HCT116 (cell line): ENCODE data around the gene TGOLN2. TPM values are rescaled to one million over a fixed set of nuclear protein-coding genes. Genes with fewer than 3 reads are reported as not detected.

Source experiments
- ATAC-seq: fragments of 200-7000 bp; cut with Tn5 transposase; 2 replicates; pipeline ENCODE4 v1.9.1; 2020; ENCODE audit warnings: mild to moderate bottlenecking, moderate library complexity
- BruUV-seq: library from RNA; stranded (reverse); fragments of 400-500 nt; replicated peaks from 2 replicates; lab custom pipeline; 2021; lab: Mats Ljungman, UMichigan
- CTCF ChIA-PET: fragments of 300-600 bp; sonication (Branson Sonifier 250); formaldehyde crosslinking; loops from one replicate; lab custom pipeline; 2021; ENCODE audit warnings: antibody characterized with exemption; lab: Charles Lee
- POLR2A ChIA-PET: fragments of 300-600, 350-600 bp; sonication (Branson Sonifier 250); formaldehyde crosslinking; loops from one replicate; lab custom pipeline; 2021; ENCODE audit warnings: antibody characterized with exemption; lab: Charles Lee
- RAD21 ChIA-PET, 2 experiments: fragments of 300-600 bp; sonication (Branson Sonifier 250); formaldehyde crosslinking; loops; one replicate each; lab custom pipeline; 2023; ENCODE audit warnings: low total read pairs in 2 of 2; ENCODE audit not compliant: uncharacterized antibody in 2 of 2, unreplicated experiment in 2 of 2, low non-redundant PET in 1 of 2; lab: Charles Lee
- DNase-seq: peaks from one replicate; pipeline ENCODE4 v3.0.0-alpha.2; 2010; ENCODE audit warnings: low read depth, low spot score
- H2AFZ ChIP-seq: fragments of 200-600 bp; shearing (Covaris generic), sonication (generic); 2 replicates; pipeline ENCODE4 v1.6.1; 2017; ENCODE audit warnings: low read depth, mixed run types, mixed read lengths, antibody characterized with exemption, low read length; ENCODE audit not compliant: poor library complexity, severe bottlenecking
- H3K27ac ChIP-seq: 2 replicates; pipeline ENCODE4 v1.5.1; 2012; ENCODE audit warnings: low read depth, low read length
- H3K27me3 ChIP-seq: fragments of 200-600 bp; sonication (generic); 2 replicates; pipeline ENCODE4 v1.6.1; 2016; ENCODE audit warnings: mixed run types, low read length, mixed read lengths; ENCODE audit not compliant: insufficient read depth
- H3K36me3 ChIP-seq, 2 experiments: fragments of 200-500 bp in 1 of 2; fragments of 200-600 bp in 1 of 2; sonication (Bioruptor generic) in 1 of 2; sonication (generic) in 1 of 2; 2 replicates each; pipeline versions ENCODE4 v1.5.1 to v1.6.1; 2014 to 2016; ENCODE audit warnings: low read length in 2 of 2, inconsistent platforms in 1 of 2, mixed read lengths in 1 of 2, mixed run types in 1 of 2; ENCODE audit not compliant: insufficient read depth in 2 of 2, control insufficient read depth in 1 of 2
- H3K4me1 ChIP-seq, 2 experiments: fragments of 200-600 bp in 1 of 2; sonication (generic) in 1 of 2; 2 replicates each; pipeline versions ENCODE4 v1.5.1 to v1.6.1; 2012 to 2017; ENCODE audit warnings: low read length in 2 of 2, inconsistent platforms in 1 of 2, mild to moderate bottlenecking in 1 of 2, mixed read lengths in 1 of 2, mixed run types in 1 of 2, moderate library complexity in 1 of 2; ENCODE audit not compliant: insufficient read depth in 2 of 2, control insufficient read depth in 1 of 2
- H3K4me2 ChIP-seq: fragments of 200-600 bp; sonication (generic); 2 replicates; pipeline ENCODE4 v1.6.1; 2017; ENCODE audit warnings: mixed run types, low read length, mixed read lengths
- H3K4me3 ChIP-seq, 2 experiments: fragments of 200-600 bp in 1 of 2; sonication (generic) in 1 of 2; replicated peaks in 1 of 2; 2 replicates each; pipeline ENCODE4 v1.5.1; 2011 to 2016; ENCODE audit warnings: low read length in 2 of 2, control low read depth in 1 of 2, low read depth in 1 of 2, mild to moderate bottlenecking in 1 of 2, mixed read lengths in 1 of 2, mixed run types in 1 of 2
- H3K79me2 ChIP-seq: fragments of 200-600 bp; sonication (generic); 2 replicates; pipeline ENCODE4 v1.6.1; 2017; ENCODE audit warnings: mild to moderate bottlenecking, mixed run types, low read length, moderate library complexity, mixed read lengths; ENCODE audit not compliant: insufficient read depth
- H3K9ac ChIP-seq: fragments of 200-600 bp; sonication (generic); 2 replicates; pipeline ENCODE4 v1.6.1; 2016; ENCODE audit warnings: low read length, mixed read lengths
- H3K9me2 ChIP-seq: fragments of 200-600 bp; sonication (generic), shearing (Covaris generic); 2 replicates; pipeline ENCODE4 v1.6.1; 2017; ENCODE audit warnings: mixed run types, mild to moderate bottlenecking, moderate library complexity; ENCODE audit not compliant: insufficient read depth
- H3K9me3 ChIP-seq, 2 experiments: fragments of 200-500 bp in 1 of 2; fragments of 200-600 bp in 1 of 2; sonication (Bioruptor generic) in 1 of 2; sonication (generic) in 1 of 2; 2 replicates each; pipeline ENCODE4 v1.6.1; 2014 to 2017; ENCODE audit warnings: low read length in 2 of 2, mixed read lengths in 2 of 2, inconsistent platforms in 1 of 2, low read depth in 1 of 2, mild to moderate bottlenecking in 1 of 2, mixed run types in 1 of 2, moderate library complexity in 1 of 2; ENCODE audit not compliant: control insufficient read depth in 1 of 2, insufficient read depth in 1 of 2
- H4K20me1 ChIP-seq: fragments of 200-600 bp; sonication (generic), shearing (Covaris generic); 2 replicates; pipeline ENCODE4 v1.6.1; 2017; ENCODE audit warnings: mixed run types, mild to moderate bottlenecking, moderate library complexity; ENCODE audit not compliant: insufficient read depth
- CBX3 ChIP-seq: IDR thresholded peaks from 2 replicates; pipeline ENCODE4 v1.6.1; 2012; ENCODE audit warnings: low read depth
- CEBPB ChIP-seq: IDR thresholded peaks from 2 replicates; pipeline ENCODE4 v1.6.1; 2012; ENCODE audit warnings: low read depth
- ELF1 ChIP-seq: IDR thresholded peaks from 2 replicates; pipeline ENCODE4 v1.6.1; 2012; ENCODE audit warnings: low read depth, borderline replicate concordance
- EZH2 ChIP-seq: fragments of 200-600 bp; sonication (generic); IDR thresholded peaks from 2 replicates; pipeline ENCODE4 v1.6.1; 2017; ENCODE audit warnings: antibody characterized with exemption, mixed run types
- EZH2phosphoT487 ChIP-seq: fragments of 200-600 bp; IDR thresholded peaks from 2 replicates; pipeline ENCODE4 v1.6.1; 2018; ENCODE audit warnings: antibody characterized with exemption, borderline replicate concordance
- FOSL1 ChIP-seq: IDR thresholded peaks from 2 replicates; pipeline ENCODE4 v1.6.1; 2012; ENCODE audit warnings: low read depth
- JUND ChIP-seq: IDR thresholded peaks from 2 replicates; pipeline ENCODE4 v1.6.1; 2012
- POLR2A ChIP-seq: IDR thresholded peaks from 2 replicates; pipeline ENCODE4 v1.7.0; 2011; ENCODE audit warnings: borderline replicate concordance; ENCODE audit not compliant: insufficient read depth, insufficient read length; ENCODE audit errors: extremely low read depth
- POLR2AphosphoS5 ChIP-seq: IDR thresholded peaks from 2 replicates; pipeline ENCODE4 v1.6.1; 2011; ENCODE audit warnings: mild to moderate bottlenecking, low read depth, low read length, moderate library complexity
- RAD21 ChIP-seq: IDR thresholded peaks from 2 replicates; pipeline ENCODE4 v1.6.1; 2012; ENCODE audit warnings: low read depth, mild to moderate bottlenecking
- SP1 ChIP-seq: IDR thresholded peaks from 2 replicates; pipeline ENCODE4 v1.6.1; 2012; ENCODE audit warnings: low read depth
- TCF7L2 ChIP-seq: IDR thresholded peaks from 2 replicates; pipeline ENCODE4 v1.7.0; 2011; ENCODE audit warnings: borderline replicate concordance, inconsistent platforms; ENCODE audit not compliant: insufficient read depth, insufficient read length; ENCODE audit errors: extremely low read depth
- YY1 ChIP-seq: IDR thresholded peaks from 2 replicates; pipeline ENCODE4 v1.6.1; 2011; ENCODE audit warnings: low read length, low read depth, moderate library complexity, mild to moderate bottlenecking; ENCODE audit not compliant: insufficient replicate concordance; ENCODE audit errors: extremely low read depth
- ZFX ChIP-seq: fragments of 450-650 bp; IDR thresholded peaks from 2 replicates; pipeline ENCODE4 v1.6.1; 2017
- ZNF274 ChIP-seq: fragments of 200-500 bp; sonication (Bioruptor generic); IDR thresholded peaks from 2 replicates; pipeline ENCODE4 v1.6.1; 2014; ENCODE audit warnings: mild to moderate bottlenecking, low read depth, low read length, inconsistent platforms
- intact Hi-C: fragments of 100-400 bp; cut with micrococcal nuclease; formaldehyde crosslinking; loops from 2 replicates; pipeline ENCODE4 v1.10.0; 2022
- total RNA-seq: library from RNA; stranded (reverse); gene quantifications from one replicate; pipeline ENCODE4 v1.2.1, GENCODE V29; 2021; ENCODE audit not compliant: unreplicated experiment
- TF ChIP-seq, protein P1 (sequence below), 3 experiments: fragments of 200-600 bp in 1 of 3; sonication (generic) in 1 of 3; IDR thresholded peaks in 2 of 3; conservative IDR thresholded peaks in 1 of 3; 2 replicates each; pipeline ENCODE4 v1.5.1; 2012 to 2017; ENCODE audit warnings: low read depth in 2 of 3, low read length in 2 of 3, antibody characterized with exemption in 1 of 3, borderline replicate concordance in 1 of 3, control low read depth in 1 of 3, mild to moderate bottlenecking in 1 of 3, mixed read lengths in 1 of 3, mixed run types in 1 of 3, moderate library complexity in 1 of 3; ENCODE audit not compliant: insufficient read depth in 1 of 3
- TF ChIP-seq, protein P2 (sequence below): IDR thresholded peaks from 2 replicates; pipeline ENCODE4 v1.6.1; 2012
- TF ChIP-seq, protein P3 (sequence below): IDR thresholded peaks from 2 replicates; pipeline ENCODE4 v1.6.1; 2012
- TF ChIP-seq, protein P4 (sequence below): IDR thresholded peaks from 2 replicates; pipeline ENCODE4 v1.6.1; 2011; ENCODE audit warnings: mild to moderate bottlenecking, low read length, moderate library complexity; ENCODE audit not compliant: insufficient replicate concordance; ENCODE audit errors: extremely low read depth

Gene TGOLN2
- total RNA-seq, 1 experiment from 2014 or later = 43.2 TPM

DNA sequence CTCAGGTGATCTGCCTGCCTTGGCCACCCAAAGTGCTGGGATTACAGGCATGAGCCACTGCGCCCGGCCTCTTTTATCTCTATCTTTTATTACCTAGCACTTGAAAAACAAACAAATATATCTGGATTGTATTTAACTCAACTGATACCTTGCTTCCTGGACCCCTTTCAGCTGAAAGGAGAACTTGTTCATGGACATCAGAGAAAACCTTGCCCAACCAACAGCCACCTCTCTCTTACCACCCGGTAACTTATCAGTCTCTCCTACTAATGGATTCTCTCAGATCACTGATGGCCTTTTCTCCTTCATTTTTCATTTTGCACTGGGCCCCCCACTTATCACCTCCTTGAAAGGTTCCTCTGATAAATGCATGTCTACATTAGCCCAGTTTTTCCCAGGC is 19.8 kb upstream of the TGOLN2 start:
- no peaks in the 10 kb centered on the region for H4K20me1 ChIP-seq
- no peak overlapping the region for H3K27ac ChIP-seq
- DNase-seq (no peak), ATAC-seq (no peak)
- TF ChIP-seq, protein P1, sequence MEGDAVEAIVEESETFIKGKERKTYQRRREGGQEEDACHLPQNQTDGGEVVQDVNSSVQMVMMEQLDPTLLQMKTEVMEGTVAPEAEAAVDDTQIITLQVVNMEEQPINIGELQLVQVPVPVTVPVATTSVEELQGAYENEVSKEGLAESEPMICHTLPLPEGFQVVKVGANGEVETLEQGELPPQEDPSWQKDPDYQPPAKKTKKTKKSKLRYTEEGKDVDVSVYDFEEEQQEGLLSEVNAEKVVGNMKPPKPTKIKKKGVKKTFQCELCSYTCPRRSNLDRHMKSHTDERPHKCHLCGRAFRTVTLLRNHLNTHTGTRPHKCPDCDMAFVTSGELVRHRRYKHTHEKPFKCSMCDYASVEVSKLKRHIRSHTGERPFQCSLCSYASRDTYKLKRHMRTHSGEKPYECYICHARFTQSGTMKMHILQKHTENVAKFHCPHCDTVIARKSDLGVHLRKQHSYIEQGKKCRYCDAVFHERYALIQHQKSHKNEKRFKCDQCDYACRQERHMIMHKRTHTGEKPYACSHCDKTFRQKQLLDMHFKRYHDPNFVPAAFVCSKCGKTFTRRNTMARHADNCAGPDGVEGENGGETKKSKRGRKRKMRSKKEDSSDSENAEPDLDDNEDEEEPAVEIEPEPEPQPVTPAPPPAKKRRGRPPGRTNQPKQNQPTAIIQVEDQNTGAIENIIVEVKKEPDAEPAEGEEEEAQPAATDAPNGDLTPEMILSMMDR (IDR thresholded peaks at IDR 0.05 in 2 of 3, conservative IDR thresholded peaks at IDR 0.05 in 1 of 3; ENCODE audit: borderline replicate concordance in 1 of 3, insufficient read depth in 1 of 3, low read depth in 2 of 3, low read length in 2 of 3) = no peak
- TF ChIP-seq JUND (no peak), CBX3 (no peak), YY1 (no peak), TCF7L2 (no peak), ZFX (no peak), ZNF274 (no peak), FOSL1 (no peak), ELF1 (no peak), EZH2 (no peak), EZH2phosphoT487 (no peak), SP1 (no peak), CEBPB (no peak), POLR2A (no peak), POLR2AphosphoS5 (no peak), RAD21 (no peak)
- TF ChIP-seq, protein P2, sequence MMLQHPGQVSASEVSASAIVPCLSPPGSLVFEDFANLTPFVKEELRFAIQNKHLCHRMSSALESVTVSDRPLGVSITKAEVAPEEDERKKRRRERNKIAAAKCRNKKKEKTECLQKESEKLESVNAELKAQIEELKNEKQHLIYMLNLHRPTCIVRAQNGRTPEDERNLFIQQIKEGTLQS = no peak
- TF ChIP-seq, protein P3, sequence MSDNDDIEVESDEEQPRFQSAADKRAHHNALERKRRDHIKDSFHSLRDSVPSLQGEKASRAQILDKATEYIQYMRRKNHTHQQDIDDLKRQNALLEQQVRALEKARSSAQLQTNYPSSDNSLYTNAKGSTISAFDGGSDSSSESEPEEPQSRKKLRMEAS = no peak
- TF ChIP-seq, protein P4, sequence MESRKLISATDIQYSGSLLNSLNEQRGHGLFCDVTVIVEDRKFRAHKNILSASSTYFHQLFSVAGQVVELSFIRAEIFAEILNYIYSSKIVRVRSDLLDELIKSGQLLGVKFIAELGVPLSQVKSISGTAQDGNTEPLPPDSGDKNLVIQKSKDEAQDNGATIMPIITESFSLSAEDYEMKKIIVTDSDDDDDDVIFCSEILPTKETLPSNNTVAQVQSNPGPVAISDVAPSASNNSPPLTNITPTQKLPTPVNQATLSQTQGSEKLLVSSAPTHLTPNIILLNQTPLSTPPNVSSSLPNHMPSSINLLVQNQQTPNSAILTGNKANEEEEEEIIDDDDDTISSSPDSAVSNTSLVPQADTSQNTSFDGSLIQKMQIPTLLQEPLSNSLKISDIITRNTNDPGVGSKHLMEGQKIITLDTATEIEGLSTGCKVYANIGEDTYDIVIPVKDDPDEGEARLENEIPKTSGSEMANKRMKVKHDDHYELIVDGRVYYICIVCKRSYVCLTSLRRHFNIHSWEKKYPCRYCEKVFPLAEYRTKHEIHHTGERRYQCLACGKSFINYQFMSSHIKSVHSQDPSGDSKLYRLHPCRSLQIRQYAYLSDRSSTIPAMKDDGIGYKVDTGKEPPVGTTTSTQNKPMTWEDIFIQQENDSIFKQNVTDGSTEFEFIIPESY = no peak
- intact Hi-C loops = no loop called here
- H3K9me3 ChIP-seq = no peaks in the 10 kb centered on the region
- ChIA-PET RAD21 (no interaction called here), CTCF (no interaction called here), POLR2A (no interaction called here)
- no peak overlapping the region for H3K4me3 ChIP-seq
- BruUV-seq = no TSS peak
- peaks cover 0 to under 1% of the 10 kb centered on the region in 2 experiments; a peak in 1 of 4 replicates for H3K4me1 ChIP-seq
- no peaks in the 10 kb centered on the region for H3K27me3 ChIP-seq
- H3K36me3 ChIP-seq = peaks cover 28 to 34% of the 10 kb centered on the region in 2 experiments; a peak in 3 of 4 replicates
- H3K9me2 ChIP-seq = no peaks in the 10 kb centered on the region
- H3K79me2 ChIP-seq = peaks cover 5% of the 10 kb centered on the region; the same call in 1 of the 2 replicates
- H3K4me2 ChIP-seq = no peak overlapping the region
- H2AFZ ChIP-seq = no peak overlapping the region
- no peak overlapping the region for H3K9ac ChIP-seq
